ENCODE data around the gene MTTP. TPM values are rescaled to one million over a fixed set of nuclear protein-coding genes. Genes with fewer than 3 reads are reported as not detected.

Gene MTTP
- 3.4 TPM for total RNA-seq

GRCh38 chr4:99574530-99575324, at the start of gene MTTP:
Gene MTTP, plus strand, starts transcription at chr4:99574824. Its CDS starts 86 bp downstream, at chr4:99574910.

GRCh38 chr4:99563310-99564186, 11.1 kb upstream of the MTTP start, which contains the start of gene TRMT10A:
Gene TRMT10A, minus strand, starts transcription at chr4:99564039. Its CDS starts 4,701 bp downstream, at chr4:99559338.

GRCh38 chr4:99657798-99658197, 83.2 kb downstream of the MTTP start, which contains the start of gene C4orf54:
Gene C4orf54, minus strand, starts transcription at chr4:99657828. Its CDS starts 3,180 bp downstream, at chr4:99654648.

Other genes starting within 250 kb of the MTTP start
- gene ADH1C, start 222.1 kb upstream of the MTTP start, total RNA-seq, result 83.4 TPM
- not detected for gene ADH7, start 139.5 kb upstream of the MTTP start, total RNA-seq
- gene C4orf17, start 63.8 kb upstream of the MTTP start, total RNA-seq, result not detected
- 6.8 TPM for gene TRMT10A, start 10.8 kb upstream of the MTTP start, total RNA-seq
- 71.2 TPM for gene C4orf54, start 83.0 kb downstream of the MTTP start, total RNA-seq
- gene DAPP1, start 242.0 kb downstream of the MTTP start, total RNA-seq, result 4.6 TPM

Data from metanephros (tissue), 1 donor.